NCI-H748 (cell line): ENCODE measurements around the gene SEPSECS.

Source experiments
- DNase-seq: peaks from one replicate; lab custom pipeline; 2025; ENCODE audit not compliant: unreplicated experiment; lab: John Stamatoyannopoulos, UW

Gene SEPSECS

GRCh38 chr4:25110527-25111329, 49.5 kb downstream of the SEPSECS start:
- no peak for DNase-seq

GRCh38 chr4:25109511-25109910, 50.7 kb downstream of the SEPSECS start:
- DNase-seq = no peak

- no peak for DNase-seq
These were observed 51.7 kb downstream of the SEPSECS start for GRCh38 chr4:25108556-25108955.

- DNase-seq = peak; percentile 27
These were observed 52.3 kb downstream of the SEPSECS start for GRCh38 chr4:25107827-25108516.

- no peak for DNase-seq
These were observed 53.7 kb downstream of the SEPSECS start for GRCh38 chr4:25106363-25107151.

GRCh38 chr4:25104591-25104990, 55.7 kb downstream of the SEPSECS start:
- DNase-seq = no peak

- no peak for DNase-seq
These were observed 56.8 kb downstream of the SEPSECS start for GRCh38 chr4:25103418-25103817.

GRCh38 chr4:25101836-25102235, 58.4 kb downstream of the SEPSECS start:
- no peak for DNase-seq

- no peak for DNase-seq
These were observed 59.5 kb downstream of the SEPSECS start for GRCh38 chr4:25100710-25101109.

- no peak for DNase-seq
These were observed 60.2 kb downstream of the SEPSECS start for GRCh38 chr4:25100021-25100555.

- no peak for DNase-seq
These were observed 61.0 kb downstream of the SEPSECS start for GRCh38 chr4:25098964-25099891.

GRCh38 chr4:25096981-25097443, 63.2 kb downstream of the SEPSECS start:
- no peak for DNase-seq

GRCh38 chr4:25096251-25096980, 63.8 kb downstream of the SEPSECS start:
- DNase-seq = no peak

GRCh38 chr4:25095837-25096236, 64.4 kb downstream of the SEPSECS start:
- no peak for DNase-seq

GRCh38 chr4:25092139-25092538, 68.1 kb downstream of the SEPSECS start:
- no peak for DNase-seq

GRCh38 chr4:25090516-25090915, 69.7 kb downstream of the SEPSECS start:
- no peak for DNase-seq

GRCh38 chr4:25089051-25089763, 71.0 kb downstream of the SEPSECS start:
- no peak for DNase-seq

- no peak for DNase-seq
These were observed 71.9 kb downstream of the SEPSECS start for GRCh38 chr4:25088093-25088952.
